Measurements from ENCODE around the gene CBLN1.
"Not testable (repeated sequence)": the region's sequence is repeated elsewhere in the genome, so short reads cannot be mapped to it uniquely, and the experiment has no call there.

Gene CBLN1

GRCh38 chr16:49277386-49277742, 4.3 kb downstream of the CBLN1 start:
- no peak for DNase-seq

- no peak for DNase-seq
These were observed 4.8 kb downstream of the CBLN1 start for GRCh38 chr16:49276646-49277385.

GRCh38 chr16:49275870-49276269, 5.8 kb downstream of the CBLN1 start:
- no peak for DNase-seq

GRCh38 chr16:49275050-49275730, 6.4 kb downstream of the CBLN1 start:
- no peak for DNase-seq

GRCh38 chr16:49274591-49274990, 7.0 kb downstream of the CBLN1 start:
- DNase-seq: no peak

GRCh38 chr16:49273771-49274170, 7.9 kb downstream of the CBLN1 start:
- DNase-seq: no peak

GRCh38 chr16:49271363-49271762, 10.3 kb downstream of the CBLN1 start:
- no peak for DNase-seq

GRCh38 chr16:49269201-49269600, 12.4 kb downstream of the CBLN1 start:
- no peak for DNase-seq

- no peak for DNase-seq
These were observed 13.0 kb downstream of the CBLN1 start for GRCh38 chr16:49268667-49269066.

GRCh38 chr16:49262501-49262900, 19.1 kb downstream of the CBLN1 start:
- no peak for DNase-seq

GRCh38 chr16:49261930-49262329, 19.7 kb downstream of the CBLN1 start:
- no peak for DNase-seq

GRCh38 chr16:49260956-49261530, 20.6 kb downstream of the CBLN1 start:
- no peak for DNase-seq

- DNase-seq: no peak
These were observed 21.4 kb downstream of the CBLN1 start for GRCh38 chr16:49260253-49260652.

- no peak for DNase-seq
These were observed 22.3 kb downstream of the CBLN1 start for GRCh38 chr16:49259330-49259729.

GRCh38 chr16:49250689-49251088, 30.9 kb downstream of the CBLN1 start:
- DNase-seq: no peak

GRCh38 chr16:49248227-49248626, 33.4 kb downstream of the CBLN1 start:
- DNase-seq: no peak

- DNase-seq: no peak
These were observed 45.4 kb downstream of the CBLN1 start for GRCh38 chr16:49236216-49236615.

GRCh38 chr16:49228335-49228734, 53.3 kb downstream of the CBLN1 start:
- not testable (repeated sequence) for DNase-seq
